Uterus (tissue), 4 donors: ENCODE results near the gene VAV1. TPM values are rescaled to one million over a fixed set of nuclear protein-coding genes. Genes with fewer than 3 reads are reported as not detected.

Source experiments
- DNase-seq, 2 donors: peaks; one replicate each; pipeline ENCODE4 v3.0.0-alpha.2; 2019 to 2020
- H3K27ac ChIP-seq, 2 donors: fragments of 200-600 bp; sonication (generic); 1 replicate in 1 of 2; 2 replicates in 1 of 2; pipeline ENCODE4 v1.5.1; 2016 to 2018
- H3K27me3 ChIP-seq, 2 donors: fragments of 200-600 bp; sonication (generic); one replicate each; pipeline ENCODE4 v1.5.1; 2018 to 2019; ENCODE audit warnings: control low read depth in 1 of 2
- H3K36me3 ChIP-seq, 2 donors: fragments of 200-600 bp; sonication (generic); one replicate each; pipeline ENCODE4 v1.5.1; 2019; ENCODE audit warnings: control low read depth in 1 of 2
- H3K4me1 ChIP-seq, 2 donors: fragments of 200-600 bp; sonication (generic); one replicate each; pipeline ENCODE4 v1.5.1; 2018 to 2019; ENCODE audit warnings: control low read depth in 1 of 2
- H3K4me3 ChIP-seq, 2 donors: fragments of 200-600 bp; sonication (generic); 1 replicate in 1 of 2; 2 replicates in 1 of 2; pipeline ENCODE4 v1.5.1; 2018 to 2019; ENCODE audit warnings: mild to moderate bottlenecking in 1 of 2
- H3K9me3 ChIP-seq, 2 donors: fragments of 200-600 bp; sonication (generic); one replicate each; pipeline ENCODE4 v1.5.1; 2019; ENCODE audit warnings: control low read depth in 1 of 2
- POLR2A ChIP-seq, 2 donors: fragments of 450-650 bp; IDR thresholded peaks; one replicate each; pipeline ENCODE4 v1.6.1; 2016; ENCODE audit warnings: antibody characterized with exemption in 2 of 2, mild to moderate bottlenecking in 1 of 2, moderate library complexity in 1 of 2
- intact Hi-C: fragments of 100-400 bp; cut with DNase I; formaldehyde crosslinking; loops from one replicate; pipeline ENCODE4 v1.15.1; 2023; ENCODE audit warnings: low total_unique reads
- total RNA-seq, 4 donors: library from RNA; depleted of rRNA in 3 of 4; stranded (reverse); fragments of >200 nt in 3 of 4; gene quantifications; one replicate each; pipeline versions ENCODE4 v1.1.0 to v1.2.4, GENCODE V29; 2014 to 2023
- TF ChIP-seq, protein P1 (sequence below), 4 experiments: fragments of 200-600 bp in 2 of 4; fragments of 450-650 bp in 2 of 4; sonication (generic) in 2 of 4; IDR thresholded peaks; one replicate each; pipeline ENCODE4 v1.5.1; 2016 to 2019; ENCODE audit warnings: antibody characterized with exemption in 4 of 4, mild to moderate bottlenecking in 2 of 4, moderate library complexity in 1 of 4
- donor health status: DM: yes; HTN: yes; CAD: no.

Gene VAV1
- total RNA-seq, 4 donors from 2014 or later: 0.29 to 7.9 (median 4.6) TPM

DNA sequence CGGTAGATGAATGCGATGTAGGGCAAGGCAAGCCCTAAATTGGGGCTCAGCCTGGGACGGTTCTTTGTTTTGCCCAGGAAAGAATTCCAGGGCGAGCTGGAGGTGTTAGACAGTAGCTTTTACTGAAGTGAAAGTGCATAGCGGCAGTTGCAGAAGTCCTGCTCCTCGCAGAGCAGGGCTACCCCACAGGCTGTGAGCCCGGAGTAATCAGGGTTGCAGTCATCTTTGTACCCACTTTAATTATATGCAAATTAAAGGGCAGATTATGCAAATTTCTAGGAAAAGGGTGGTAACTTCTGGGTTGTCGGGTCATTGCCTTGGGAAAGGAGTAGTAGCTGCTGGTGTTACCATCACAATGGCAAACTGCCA, 30.5 kb downstream of the VAV1 start:
- no peaks in the 10 kb centered on the region for H3K9me3 ChIP-seq
- intact Hi-C loops: no loop called here
- H3K27ac ChIP-seq: no peak overlapping the region
- TF ChIP-seq, protein P1, sequence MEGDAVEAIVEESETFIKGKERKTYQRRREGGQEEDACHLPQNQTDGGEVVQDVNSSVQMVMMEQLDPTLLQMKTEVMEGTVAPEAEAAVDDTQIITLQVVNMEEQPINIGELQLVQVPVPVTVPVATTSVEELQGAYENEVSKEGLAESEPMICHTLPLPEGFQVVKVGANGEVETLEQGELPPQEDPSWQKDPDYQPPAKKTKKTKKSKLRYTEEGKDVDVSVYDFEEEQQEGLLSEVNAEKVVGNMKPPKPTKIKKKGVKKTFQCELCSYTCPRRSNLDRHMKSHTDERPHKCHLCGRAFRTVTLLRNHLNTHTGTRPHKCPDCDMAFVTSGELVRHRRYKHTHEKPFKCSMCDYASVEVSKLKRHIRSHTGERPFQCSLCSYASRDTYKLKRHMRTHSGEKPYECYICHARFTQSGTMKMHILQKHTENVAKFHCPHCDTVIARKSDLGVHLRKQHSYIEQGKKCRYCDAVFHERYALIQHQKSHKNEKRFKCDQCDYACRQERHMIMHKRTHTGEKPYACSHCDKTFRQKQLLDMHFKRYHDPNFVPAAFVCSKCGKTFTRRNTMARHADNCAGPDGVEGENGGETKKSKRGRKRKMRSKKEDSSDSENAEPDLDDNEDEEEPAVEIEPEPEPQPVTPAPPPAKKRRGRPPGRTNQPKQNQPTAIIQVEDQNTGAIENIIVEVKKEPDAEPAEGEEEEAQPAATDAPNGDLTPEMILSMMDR (IDR thresholded peaks at IDR 0.05): no peak
- no peak for TF ChIP-seq POLR2A (IDR thresholded peaks at IDR 0.05)
- no peaks in the 10 kb centered on the region for H3K36me3 ChIP-seq
- H3K4me3 ChIP-seq: no peak overlapping the region
- DNase-seq: no peak
- no peaks in the 10 kb centered on the region for H3K4me1 ChIP-seq
- H3K27me3 ChIP-seq: no peaks in the 10 kb centered on the region

DNA sequence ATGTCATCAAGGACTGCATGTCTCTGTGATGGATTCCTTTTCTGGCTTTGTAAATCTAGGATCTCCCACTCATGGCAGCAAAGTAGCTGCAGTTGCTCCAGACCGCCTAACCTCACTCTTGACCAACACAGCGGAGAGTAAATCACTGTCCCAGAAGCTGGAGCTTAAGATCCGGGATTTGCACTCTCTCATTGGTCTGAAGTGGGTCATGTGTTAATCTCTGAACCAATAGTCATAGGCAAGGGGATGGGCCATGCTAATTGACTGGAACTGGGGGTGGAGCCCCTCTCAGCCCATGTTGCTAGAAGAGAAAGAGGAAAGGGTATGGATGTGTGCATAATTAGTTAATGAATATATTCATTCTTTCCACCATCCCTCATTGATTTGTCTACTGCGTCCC, 34.0 kb downstream of the VAV1 start:
- Histone ChIP-seq H3K36me3 (no peaks in the 10 kb centered on the region), H3K27me3 (no peaks in the 10 kb centered on the region), H3K9me3 (no peaks in the 10 kb centered on the region), H3K27ac (no peak overlapping the region), H3K4me3 (no peak overlapping the region), H3K4me1 (no peaks in the 10 kb centered on the region)
- no peak for TF ChIP-seq POLR2A (IDR thresholded peaks at IDR 0.05)
- TF ChIP-seq, protein P1 (IDR thresholded peaks at IDR 0.05): no peak
- intact Hi-C loops: no loop called here
- no peak for DNase-seq

DNA sequence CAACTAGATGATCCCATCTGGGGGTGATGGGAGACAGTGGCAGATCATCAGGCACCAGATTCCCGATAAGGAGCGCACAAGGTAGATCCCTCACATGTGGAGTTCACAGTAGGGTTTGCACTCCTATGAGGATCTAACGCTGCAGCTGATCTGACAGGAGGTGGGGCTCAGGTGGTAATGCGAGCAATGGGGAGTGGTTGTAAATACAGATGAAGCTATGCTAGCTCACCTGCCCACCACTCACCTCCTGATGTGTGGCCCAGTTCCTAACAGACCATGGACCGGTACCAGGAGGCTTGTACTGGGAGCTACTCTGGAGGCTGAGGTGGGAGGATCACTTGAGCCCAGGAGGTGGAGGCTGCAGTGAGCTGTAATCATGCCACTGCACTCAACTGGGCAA, 34.8 kb downstream of the VAV1 start:
- Histone ChIP-seq H3K36me3 (no peaks in the 10 kb centered on the region), H3K4me1 (no peaks in the 10 kb centered on the region), H3K9me3 (no peaks in the 10 kb centered on the region), H3K4me3 (no peak overlapping the region), H3K27ac (no peak overlapping the region), H3K27me3 (no peaks in the 10 kb centered on the region)
- intact Hi-C loops: no loop called here
- TF ChIP-seq, protein P1 (IDR thresholded peaks at IDR 0.05): no peak
- DNase-seq: no peak

DNA sequence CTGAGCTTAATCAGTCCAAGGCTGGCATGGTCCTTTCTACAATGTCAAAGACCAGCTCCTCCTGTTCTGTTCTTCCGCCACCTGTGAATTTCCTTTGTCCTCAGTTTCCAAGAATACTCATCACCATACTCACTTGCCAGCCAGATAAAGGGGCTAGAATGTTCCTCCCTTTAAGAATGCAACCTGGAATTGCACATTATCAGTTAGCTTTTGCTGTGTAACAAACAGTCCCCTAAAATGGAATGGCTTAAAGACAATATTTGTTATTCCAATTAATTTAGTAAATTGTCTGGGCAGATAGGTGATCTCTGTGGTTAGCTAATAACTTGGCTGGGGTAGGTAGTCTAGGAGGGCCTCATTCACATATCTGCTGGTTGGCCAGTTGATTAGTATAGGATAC, 36.0 kb downstream of the VAV1 start:
- no peaks in the 10 kb centered on the region for H3K9me3 ChIP-seq
- TF ChIP-seq, protein P1 (IDR thresholded peaks at IDR 0.05): no peak
- TF ChIP-seq POLR2A (IDR thresholded peaks at IDR 0.05): no peak
- no peaks in the 10 kb centered on the region for H3K27me3 ChIP-seq
- DNase-seq: no peak
- no peak overlapping the region for H3K27ac ChIP-seq
- H3K4me1 ChIP-seq: no peaks in the 10 kb centered on the region
- intact Hi-C loops: no loop called here
- no peaks in the 10 kb centered on the region for H3K36me3 ChIP-seq
- no peak overlapping the region for H3K4me3 ChIP-seq

DNA sequence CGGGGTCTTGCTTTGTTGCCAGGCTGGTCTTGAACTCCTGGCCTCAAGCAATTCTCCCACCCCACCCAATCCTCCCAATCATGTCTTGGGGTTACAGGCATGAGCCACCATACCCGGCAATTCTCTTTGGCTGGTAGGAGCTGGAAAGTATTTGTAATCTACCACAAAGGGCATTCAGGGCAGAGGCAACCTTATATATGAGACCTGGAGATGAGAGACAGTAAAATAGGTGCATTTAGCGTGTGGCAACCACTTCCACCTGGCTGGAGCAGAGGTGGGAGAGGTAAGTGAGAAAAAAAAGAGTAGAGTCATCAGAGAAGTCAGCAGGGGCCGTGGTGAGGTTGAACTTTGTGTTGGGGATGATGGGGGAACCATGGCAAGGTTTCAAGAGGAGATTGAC, 36.8 kb downstream of the VAV1 start:
- DNase-seq: no peak
- Histone ChIP-seq H3K27ac (no peak overlapping the region), H3K27me3 (no peaks in the 10 kb centered on the region), H3K4me1 (no peaks in the 10 kb centered on the region), H3K4me3 (no peak overlapping the region), H3K36me3 (no peaks in the 10 kb centered on the region), H3K9me3 (no peaks in the 10 kb centered on the region)
- TF ChIP-seq, protein P1 (IDR thresholded peaks at IDR 0.05): no peak
- TF ChIP-seq POLR2A (IDR thresholded peaks at IDR 0.05): no peak
- intact Hi-C loops: no loop called here
